K562 (cell line): ENCODE data around the gene GAB2. TPM values are rescaled to one million over a fixed set of nuclear protein-coding genes. Genes with fewer than 3 reads are reported as not detected.

Experiments used
- ATAC-seq: fragments of 200-7000 bp; cut with Tn5 transposase; 3 replicates; pipeline ENCODE4 v1.9.1; 2020; ENCODE audit warnings: moderate library complexity
- BruUV-seq: library from RNA; stranded (reverse); fragments of 400-500 nt; replicated peaks from 2 replicates; lab custom pipeline; 2021; lab: Mats Ljungman, UMichigan
- CTCF ChIA-PET: fragments of 300-600 bp; formaldehyde crosslinking; extraction: SDS; loops from one replicate; lab custom pipeline; 2021; ENCODE audit warnings: low intra/inter-chr PET ratio; lab: Yijun Ruan, JAX
- POLR2A ChIA-PET: fragments of 300-600, 350-650 bp; sonication (Branson Sonifier 250); formaldehyde crosslinking; extraction: SDS; loops from one replicate; lab custom pipeline; 2021; ENCODE audit warnings: antibody characterized with exemption, inconsistent platforms; lab: Yijun Ruan, JAX
- DNase-seq, 4 experiments: peaks; one replicate each; pipeline versions ENCODE4 v3.0.0 to v3.0.0-alpha.2; 2011 to 2018; ENCODE audit warnings: low spot score in 3 of 4, mixed read lengths in 3 of 4; ENCODE audit errors: extremely low read depth in 1 of 4
- FAIRE-seq: peaks from 2 replicates; lab custom pipeline; 2011; peaks lifted over from hg19 to GRCh38; lab: Jason Lieb, UNC
- H2AFZ ChIP-seq: 2 replicates; pipeline ENCODE4 v1.6.0; 2011; ENCODE audit warnings: low read depth, low read length, control low read depth, inconsistent platforms
- H3K27ac ChIP-seq: fragments of 200-600 bp; 3 replicates; pipeline ENCODE4 v1.8.0; 2011; ENCODE audit warnings: low read depth, mild to moderate bottlenecking, control low read depth, inconsistent platforms, low read length, moderate library complexity, mixed read lengths; ENCODE audit errors: extremely low read depth
- H3K27me3 ChIP-seq, 2 experiments: fragments of 300-600 bp in 1 of 2; 2 replicates in 1 of 2; 3 replicates in 1 of 2; pipeline versions ENCODE4 v1.6.0 to v1.8.0; 2011; ENCODE audit warnings: inconsistent platforms in 2 of 2, low read length in 2 of 2, mild to moderate bottlenecking in 1 of 2, mixed read lengths in 1 of 2, moderate library complexity in 1 of 2; ENCODE audit not compliant: control insufficient read depth in 2 of 2, insufficient read depth in 2 of 2
- H3K36me3 ChIP-seq: fragments of 300-600 bp; 3 replicates; pipeline ENCODE4 v1.8.0; 2011; ENCODE audit warnings: mild to moderate bottlenecking, low read length, inconsistent platforms; ENCODE audit not compliant: control insufficient read depth, insufficient read depth
- H3K4me1 ChIP-seq, 2 experiments: fragments of 200-600 bp in 1 of 2; replicated peaks in 1 of 2; 2 replicates in 1 of 2; 3 replicates in 1 of 2; pipeline versions ENCODE4 v1.5.1 to v1.8.0; 2011; ENCODE audit warnings: inconsistent platforms in 2 of 2, low read length in 2 of 2, mild to moderate bottlenecking in 1 of 2, mixed read lengths in 1 of 2, moderate library complexity in 1 of 2; ENCODE audit not compliant: control insufficient read depth in 2 of 2, insufficient read depth in 2 of 2
- H3K4me2 ChIP-seq: 2 replicates; pipeline ENCODE4 v1.6.1; 2011; ENCODE audit warnings: low read length, control low read depth, inconsistent platforms, mixed read lengths; ENCODE audit not compliant: insufficient read depth
- H3K4me3 ChIP-seq: fragments of 200-600 bp; sonication (generic), shearing (Covaris generic); 2 replicates; pipeline ENCODE4 v1.5.1; 2016; ENCODE audit warnings: control low read depth, inconsistent platforms
- H3K79me2 ChIP-seq: fragments of 200-600 bp; 3 replicates; pipeline ENCODE4 v1.8.0; 2011; ENCODE audit warnings: low read length, inconsistent platforms; ENCODE audit not compliant: control insufficient read depth, insufficient read depth
- H3K9ac ChIP-seq, 2 experiments: 2 replicates each; pipeline versions ENCODE4 v1.6.0 to v1.6.1; 2011; ENCODE audit warnings: low read depth in 2 of 2, low read length in 2 of 2, control low read depth in 1 of 2, inconsistent platforms in 1 of 2, mild to moderate bottlenecking in 1 of 2, mixed read lengths in 1 of 2; ENCODE audit not compliant: insufficient read depth in 1 of 2
- H3K9me1 ChIP-seq: one replicate; pipeline ENCODE4 v1.6.0; 2011; ENCODE audit warnings: inconsistent platforms, mild to moderate bottlenecking, low read length, moderate library complexity; ENCODE audit not compliant: control insufficient read depth, insufficient read depth
- H3K9me3 ChIP-seq: replicated peaks from 2 replicates; pipeline ENCODE4 v1.5.1; 2011; ENCODE audit warnings: low read depth, low read length, inconsistent platforms; ENCODE audit not compliant: control insufficient read depth, insufficient read depth
- H4K20me1 ChIP-seq: replicated peaks from 2 replicates; pipeline ENCODE4 v1.6.1; 2011; ENCODE audit warnings: low read length, inconsistent platforms, mixed read lengths; ENCODE audit not compliant: control insufficient read depth, insufficient read depth
- CEBPG ChIP-seq, 3 experiments: fragments of 200-800 bp in 1 of 3; sonication (Bioruptor generic) in 1 of 3; sonication (generic) in 1 of 3; formaldehyde crosslinking in 1 of 3; IDR thresholded peaks in 2 of 3; conservative IDR thresholded peaks in 1 of 3; 2 replicates each; pipeline versions ENCODE4 v1.6.1 to v1.8.0; 2016 to 2022; ENCODE audit warnings: missing compliant biosample characterization in 2 of 3, missing genetic modification characterization in 2 of 3, mild to moderate bottlenecking in 1 of 3, missing genetic modification reagents in 1 of 3
- LARP7 ChIP-seq: fragments of 450-650 bp; IDR thresholded peaks from 2 replicates; pipeline ENCODE4 v1.6.1; 2016
- PCBP1 ChIP-seq: fragments of 200-400 bp; formaldehyde crosslinking; IDR thresholded peaks from 2 replicates; pipeline ENCODE4 v1.6.1; 2018; ENCODE audit warnings: mild to moderate bottlenecking, low read depth, low read length; ENCODE audit not compliant: poor library complexity, severe bottlenecking
- RBFOX2 ChIP-seq: fragments of 200-400 bp; formaldehyde crosslinking; IDR thresholded peaks from 2 replicates; pipeline ENCODE4 v1.6.1; 2017; ENCODE audit warnings: low read depth, mild to moderate bottlenecking, low read length, moderate library complexity
- SMARCB1 ChIP-seq: IDR thresholded peaks from 2 replicates; pipeline ENCODE4 v1.6.1; 2011; ENCODE audit warnings: improper control_type of control experiment, low read depth; ENCODE audit not compliant: insufficient read length
- THAP7 ChIP-seq: fragments of 250-450 bp; sonication (Bioruptor Pico); IDR thresholded peaks from 2 replicates; pipeline ENCODE4 v1.5.0; 2021
- UBTF ChIP-seq, 2 experiments: IDR thresholded peaks; 2 replicates each; pipeline ENCODE4 v1.6.1; 2012; ENCODE audit warnings: improper control_type of control experiment in 2 of 2, low read depth in 2 of 2, low read length in 2 of 2, borderline replicate concordance in 1 of 2
- WGBS: fragments of 100-300 bp; shearing (Covaris generic); methylation state at CpG from one replicate; pipeline ENCODE4 v1.1.6; 2016; ENCODE audit warnings: low coverage, mixed read lengths; ENCODE audit not compliant: insufficient coverage; ENCODE audit errors: missing lambda C conversion rate; 5-methylcytosine and 5-hydroxymethylcytosine counted together
- in situ Hi-C: fragments of 300-500 bp; cut with MboI; formaldehyde crosslinking; loops from 4 replicates; pipeline ENCODE4 v1.15.0; 2018; ENCODE audit warnings: inconsistent platforms, mixed read lengths
- intact Hi-C: fragments of 100-400 bp; cut with micrococcal nuclease; formaldehyde crosslinking; loops from 2 replicates; pipeline ENCODE4 v1.14.2; 2022
- polyA plus RNA-seq, 8 experiments: library from polyadenylated mRNA; depleted of rRNA in 4 of 8; stranded (reverse) in 5 of 8; unstranded in 3 of 8; fragments of >200 nt; fragmentation: Nextera tagmentation in 2 of 8; fragmentation: Illumina TruSeq in 1 of 8; extraction: Ambion mirVana in 2 of 8; extraction: Trizol in 1 of 8; gene quantifications; 2 replicates each; pipeline versions ENCODE4 v1.2.1 to v1.2.3, GENCODE V29; 2011 to 2014; ENCODE audit warnings: inconsistent platforms in 1 of 8, missing spikeins in 1 of 8
- total RNA-seq, 7 experiments: library from RNA; depleted of rRNA in 6 of 7; stranded (reverse); fragments of >200 nt in 6 of 7; fragmentation: Illumina TruSeq in 2 of 7; extraction: Trizol in 2 of 7; gene quantifications; 2 replicates each; pipeline versions ENCODE4 v1.2.1 to v1.2.3, GENCODE V29; 2011 to 2021; ENCODE audit warnings: low replicate concordance in 1 of 7

GAB2 gene
- total and polyA plus RNA-seq, 9 of the 15 experiments (the other 6 are each of a cell fraction or from before 2014, with no cell fraction given) = 2.3 to 35.2 (median 16.1) TPM

DNA sequence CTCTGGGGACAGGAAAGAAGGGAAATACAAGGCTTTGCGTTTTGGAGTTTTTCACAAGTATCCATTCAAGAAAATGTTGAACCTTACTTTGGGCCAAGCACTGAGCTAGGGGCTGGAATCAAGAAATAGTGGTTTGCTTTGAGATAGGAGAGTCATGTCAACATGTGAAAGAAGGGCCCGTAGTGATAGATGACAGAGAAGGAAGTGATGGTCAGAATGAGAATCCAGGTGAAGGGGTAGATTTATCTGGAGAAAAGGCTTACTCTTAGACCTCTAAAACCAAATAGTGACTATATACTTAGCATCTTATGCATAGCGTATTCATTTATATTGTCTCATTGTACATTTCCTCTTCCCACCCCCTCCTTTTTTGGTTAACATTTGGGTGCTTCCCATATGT is 87.3 kb downstream of the GAB2 start:
- H3K4me2 ChIP-seq = no peak overlapping the region
- H3K27me3 ChIP-seq = no peaks in the 10 kb centered on the region
- H3K36me3 ChIP-seq = no peaks in the 10 kb centered on the region
- ChIA-PET CTCF (interaction anchor here (0.6 kb wide), 1 partner anchor 176 kb away, joined by 3 read pairs; no protein-coding TSS in a partner anchor), POLR2A (interaction anchor here (0.6 kb wide), 1 partner anchor 652 kb away, joined by 3 read pairs; no protein-coding TSS in a partner anchor)
- intact Hi-C loops (no loop called here), in situ Hi-C loops (no loop called here)
- H3K27ac ChIP-seq = no peak overlapping the region
- FAIRE-seq (no peak), ATAC-seq (no peak; the same call in 2 of the 3 replicates), DNase-seq (no peak)
- no peaks in the 10 kb centered on the region for H3K9me3 ChIP-seq
- H3K79me2 ChIP-seq = peaks cover 47% of the 10 kb centered on the region
- H2AFZ ChIP-seq = no peak overlapping the region
- TF ChIP-seq SMARCB1 = no peak
- TF ChIP-seq UBTF (IDR thresholded peaks at IDR 0.05; ENCODE audit: borderline replicate concordance in 1 of 2, low read depth in 2 of 2, low read length in 2 of 2) = no peak
- TF ChIP-seq LARP7 = no peak
- no peak for TF ChIP-seq CEBPG (CRISPR knock-in tag; IDR thresholded peaks at IDR 0.05)
- no peak for TF ChIP-seq CEBPG (tag; conservative IDR thresholded peaks at IDR 0.05 in 1 of 2, IDR thresholded peaks at IDR 0.05 in 1 of 2)
- TF ChIP-seq PCBP1 = no peak
- no peak for TF ChIP-seq RBFOX2
- TF ChIP-seq THAP7 (CRISPR knock-in tag) = no peak
- BruUV-seq = no TSS peak
- no peaks in the 10 kb centered on the region for H4K20me1 ChIP-seq
- H3K4me1 ChIP-seq = peaks cover 3 to 23% of the 10 kb centered on the region in 2 experiments; a peak in 4 of 5 replicates
- WGBS = 56% methylated on average over 3 of the region's 3 CpGs
- H3K4me3 ChIP-seq = no peak overlapping the region
- no peak overlapping the region for H3K9ac ChIP-seq
- no peaks in the 10 kb centered on the region for H3K9me1 ChIP-seq
